Right lobe of liver (tissue), 6 donors: ENCODE measurements around the gene GALNT12. TPM values are rescaled to one million over a fixed set of nuclear protein-coding genes. Genes with fewer than 3 reads are reported as not detected.

Experiments
- ATAC-seq, 4 donors: fragments of 200-7000 bp; cut with Tn5 transposase; one replicate each; pipeline ENCODE4 v1.9.1; 2020; ENCODE audit warnings: mild to moderate bottlenecking in 4 of 4, moderate library complexity in 4 of 4
- DNase-seq, 3 donors: peaks; one replicate each; pipeline ENCODE4 v3.0.0-alpha.2; 2020
- H3K27ac ChIP-seq, 3 donors: fragments of 200-600 bp; one replicate each; pipeline ENCODE4 v1.8.0; 2022
- H3K27me3 ChIP-seq, 2 donors: fragments of 200-600 bp; one replicate each; pipeline ENCODE4 v1.8.0; 2022
- H3K36me3 ChIP-seq, 4 donors: fragments of 200-600 bp; sonication (generic) in 1 of 4; one replicate each; pipeline versions ENCODE4 v1.5.1 to v1.8.0; 2017 to 2022; ENCODE audit warnings: control low read depth in 1 of 4
- H3K4me1 ChIP-seq, 4 donors: fragments of 200-600 bp; sonication (generic) in 1 of 4; one replicate each; pipeline versions ENCODE4 v1.5.1 to v1.8.0; 2017 to 2022; ENCODE audit warnings: control low read depth in 1 of 4
- H3K4me3 ChIP-seq, 3 donors: fragments of 200-600 bp; one replicate each; pipeline ENCODE4 v1.8.0; 2022
- H3K9me3 ChIP-seq, 4 donors: fragments of 200-600 bp; sonication (generic) in 1 of 4; one replicate each; pipeline versions ENCODE4 v1.5.1 to v1.8.0; 2017 to 2022; ENCODE audit warnings: control low read depth in 1 of 4
- CTCF ChIP-seq, 4 donors: fragments of 200-600 bp in 3 of 4; fragments of 450-650 bp in 1 of 4; IDR thresholded peaks; one replicate each; pipeline versions ENCODE4 v1.5.1 to v1.8.0; 2016 to 2022; ENCODE audit warnings: antibody characterized with exemption in 4 of 4, mild to moderate bottlenecking in 2 of 4
- POLR2A ChIP-seq: fragments of 450-650 bp; IDR thresholded peaks from one replicate; pipeline ENCODE4 v1.6.1; 2017; ENCODE audit warnings: antibody characterized with exemption, mild to moderate bottlenecking
- WGBS: methylation state at CpG from one replicate; pipeline ENCODE4 v1.1.6; 2018; ENCODE audit warnings: low coverage, low lambda C conversion rate; ENCODE audit not compliant: insufficient coverage; ENCODE audit errors: missing lambda C conversion rate; 5-methylcytosine and 5-hydroxymethylcytosine counted together
- intact Hi-C, 2 donors: fragments of 100-400 bp; cut with DNase I; formaldehyde crosslinking; loops; one replicate each; pipeline versions ENCODE4 v1.11.2 to v1.14.1; 2022
- total RNA-seq, 6 experiments: library from RNA; depleted of rRNA in 2 of 6; stranded (reverse); fragments of >200 nt in 2 of 6; fragmentation: NEBNext Ultra II Directional in 3 of 6; extraction: Animal tissue kit (Norgen Biotek cat#: 25700) in 3 of 6; gene quantifications; one replicate each; pipeline versions ENCODE4 v1.1.0 to v1.2.4, GENCODE V29; 2016 to 2023
- donor health status: DM: no; HTN: yes; CAD: no.
- donor health status: DM: no; HTN: no; CAD: no.
- donor health status: DM: no; HTN: no; CAD: no.
- donor health status: DM: no; HTN: yes; CAD: no.
- donor health status: DM: no; HTN: yes; CAD: no.

GALNT12 gene
- total RNA-seq, 6 experiments from 2014 or later = 0.06 to 1.1 (median 0.30) TPM; not detected in 1

GRCh38 chr9:98838868-98839565 lies 31.5 kb downstream of the GALNT12 start:
- 83% methylated on average over 5 of the region's 6 CpGs for WGBS
- Histone ChIP-seq H3K27ac (no peak overlapping the region), H3K4me1 (no peaks in the 10 kb centered on the region), H3K4me3 (no peak overlapping the region), H3K27me3 (no peaks in the 10 kb centered on the region), H3K36me3 (no peaks in the 10 kb centered on the region), H3K9me3 (no peaks in the 10 kb centered on the region)
- no peak for DNase-seq
- no peak for ATAC-seq
- intact Hi-C loops = no loop called here
- no peak for TF ChIP-seq POLR2A
- no peak for TF ChIP-seq CTCF (IDR thresholded peaks at IDR 0.05)

- H3K4me3 ChIP-seq = no peak overlapping the region
- no peaks in the 10 kb centered on the region for H3K36me3 ChIP-seq
- no peaks in the 10 kb centered on the region for H3K4me1 ChIP-seq
- ATAC-seq (no peak), DNase-seq (no peak)
- H3K27ac ChIP-seq = no peak overlapping the region
- H3K9me3 ChIP-seq = no peaks in the 10 kb centered on the region
- 76% methylated on average over 2 of the region's 4 CpGs for WGBS
- no peak for TF ChIP-seq POLR2A
- TF ChIP-seq CTCF (IDR thresholded peaks at IDR 0.05) = no peak
- intact Hi-C loops = no loop called here
- H3K27me3 ChIP-seq = no peaks in the 10 kb centered on the region
Measured at GRCh38 chr9:98839724-98840123, 32.3 kb downstream of the GALNT12 start.

GRCh38 chr9:98842510-98842909 lies 35.0 kb downstream of the GALNT12 start:
- H3K36me3 ChIP-seq = no peaks in the 10 kb centered on the region
- 76% methylated on average over 5 of the region's 7 CpGs for WGBS
- no peaks in the 10 kb centered on the region for H3K9me3 ChIP-seq
- ATAC-seq (no peak), DNase-seq (no peak)
- H3K4me1 ChIP-seq = no peaks in the 10 kb centered on the region
- H3K27ac ChIP-seq = no peak overlapping the region
- no peak overlapping the region for H3K4me3 ChIP-seq
- TF ChIP-seq POLR2A = no peak
- TF ChIP-seq CTCF (IDR thresholded peaks at IDR 0.05) = no peak
- intact Hi-C loops = no loop called here
- no peaks in the 10 kb centered on the region for H3K27me3 ChIP-seq

GRCh38 chr9:98846081-98846480 lies 38.6 kb downstream of the GALNT12 start:
- H3K4me1 ChIP-seq = no peaks in the 10 kb centered on the region
- intact Hi-C loops = no loop called here

More at GRCh38 chr9:98846081-98846480, 38.6 kb downstream of the GALNT12 start:
- DNase-seq = no peak
- no peak for TF ChIP-seq POLR2A
- no peak for TF ChIP-seq CTCF (IDR thresholded peaks at IDR 0.05)
- Histone ChIP-seq H3K27me3 (no peaks in the 10 kb centered on the region), H3K27ac (no peak overlapping the region), H3K9me3 (no peaks in the 10 kb centered on the region), H3K36me3 (no peaks in the 10 kb centered on the region), H3K4me3 (no peak overlapping the region)
- 64% methylated on average over 4 of the region's 5 CpGs for WGBS
- ATAC-seq = no peak
